Activated CD8-positive, alpha-beta memory T cell treated with anti-CD3 and anti-CD28 coated beads, Interleukin-2, amount 50 U/mL, for 24 hours (primary cell): ENCODE data around the gene ADRA2A.

Source experiments
- DNase-seq: peaks from one replicate; pipeline ENCODE4 v3.0.0-alpha.2; 2020; ENCODE audit errors: extremely low read depth

Gene ADRA2A

DNA sequence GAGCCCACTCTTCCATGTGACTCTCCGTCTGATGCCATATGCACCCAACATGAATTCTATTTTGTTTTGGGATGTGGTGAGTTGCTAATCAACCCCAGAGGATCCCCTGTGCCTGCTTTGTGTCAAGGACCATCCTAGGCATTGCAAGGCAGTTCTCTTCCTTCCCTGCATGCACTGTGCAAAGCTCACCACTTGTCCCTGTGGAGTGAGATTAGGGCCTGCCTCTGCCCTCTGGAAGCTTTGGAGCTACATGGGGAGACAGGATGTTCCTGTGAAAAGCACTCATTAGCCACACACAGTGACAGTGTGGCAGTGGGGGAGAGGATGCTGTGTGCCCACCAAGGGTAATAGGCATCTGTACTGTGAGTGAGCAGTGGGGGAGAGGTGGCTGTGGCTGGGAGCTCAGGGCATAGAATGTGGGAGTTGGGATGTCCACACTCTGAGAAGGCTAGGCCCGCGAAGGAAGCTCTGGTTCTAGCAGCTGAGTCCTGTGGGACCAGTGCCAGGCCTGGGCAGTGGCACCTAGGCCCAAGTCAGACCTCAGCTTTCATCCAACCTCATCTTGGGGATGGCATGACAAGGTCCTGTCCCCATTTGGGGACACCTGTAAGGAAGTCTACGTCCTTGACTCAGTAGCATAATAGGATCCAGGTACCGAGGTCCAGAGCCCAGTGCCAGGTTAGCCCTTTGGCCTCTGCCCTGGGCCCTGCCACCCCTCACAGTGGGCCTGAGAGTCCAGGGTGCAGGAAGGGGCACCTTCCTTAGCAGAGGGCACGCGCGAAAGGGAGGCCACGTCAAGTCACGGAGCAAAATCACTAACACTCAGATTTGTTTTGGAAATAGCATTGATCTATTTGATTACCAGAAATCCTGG, 6.6 kb downstream of the ADRA2A start:
- DNase-seq = no peak

DNA sequence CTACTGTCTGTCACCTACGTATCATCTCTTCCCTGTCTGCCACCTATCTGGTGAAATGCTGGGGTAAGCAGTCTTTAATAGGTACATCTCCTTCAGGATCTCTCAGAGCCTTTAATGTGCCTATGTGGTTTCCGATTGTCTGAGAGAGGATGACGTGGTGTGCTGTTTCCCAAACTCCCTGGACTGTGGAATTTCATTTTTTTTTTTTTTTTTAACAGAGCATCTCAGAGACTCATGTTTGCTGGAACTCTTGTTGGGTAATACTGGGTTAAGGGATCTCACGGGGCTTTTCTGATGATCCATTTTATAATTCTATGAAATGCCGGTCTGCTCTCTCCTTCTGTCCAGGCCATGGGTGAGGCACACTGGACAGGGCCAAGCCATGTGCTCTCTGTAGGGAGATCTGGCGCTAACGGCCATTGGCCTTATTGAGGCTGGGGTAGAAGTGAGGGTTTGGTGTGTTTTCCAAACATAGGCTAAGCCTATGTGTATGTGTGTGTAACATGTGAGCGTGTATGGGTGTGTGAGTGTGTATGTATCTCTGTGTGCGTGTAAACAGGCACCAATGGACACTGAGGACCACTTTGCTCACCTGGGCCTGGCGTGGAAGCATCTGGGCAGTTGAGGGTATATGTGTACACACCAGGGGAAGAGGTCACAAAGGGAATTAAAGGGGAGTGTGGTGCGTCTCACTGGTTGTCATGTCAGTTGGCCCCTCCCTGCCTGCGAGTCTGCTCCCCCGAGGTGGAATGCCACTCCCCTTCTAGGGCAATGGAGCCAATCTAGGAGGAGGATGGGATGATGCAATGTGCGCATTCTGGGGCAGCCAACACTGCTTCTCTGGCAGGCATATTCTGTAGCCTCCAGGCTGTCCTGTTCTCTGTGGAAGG, 7.8 kb downstream of the ADRA2A start:
- DNase-seq = no peak

DNA sequence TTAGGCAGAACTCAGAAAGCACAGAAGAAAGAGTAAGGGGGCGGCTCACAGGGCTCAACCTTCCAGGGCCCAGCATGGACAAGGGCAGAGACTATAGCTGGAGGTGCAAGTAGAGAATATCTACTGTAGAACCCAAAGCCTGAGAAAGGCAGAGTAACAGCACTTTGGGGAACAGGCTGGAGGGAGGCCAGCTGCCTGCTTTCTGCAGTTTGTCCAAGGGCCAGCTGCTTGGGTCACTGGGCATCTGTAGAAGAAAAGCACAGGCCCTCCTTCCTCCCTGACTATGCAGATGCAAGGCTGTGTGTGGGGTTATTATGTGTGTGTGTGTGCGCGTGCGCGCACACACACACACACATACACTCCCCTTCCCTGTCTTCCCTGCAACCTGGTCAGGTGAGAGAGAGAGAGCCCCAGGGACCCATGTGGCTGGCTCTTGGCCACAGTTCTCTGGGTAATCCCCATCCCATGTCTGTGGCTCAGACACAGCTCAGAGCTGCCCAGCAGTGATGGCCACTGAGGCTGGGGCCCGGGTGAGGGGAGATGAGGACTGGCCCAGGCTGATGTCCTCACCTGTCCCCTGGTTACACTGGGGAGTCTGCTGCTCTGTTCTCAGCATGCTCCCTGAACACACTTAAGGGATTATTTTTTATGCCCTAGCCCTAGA, 9.0 kb downstream of the ADRA2A start:
- no peak for DNase-seq

DNA sequence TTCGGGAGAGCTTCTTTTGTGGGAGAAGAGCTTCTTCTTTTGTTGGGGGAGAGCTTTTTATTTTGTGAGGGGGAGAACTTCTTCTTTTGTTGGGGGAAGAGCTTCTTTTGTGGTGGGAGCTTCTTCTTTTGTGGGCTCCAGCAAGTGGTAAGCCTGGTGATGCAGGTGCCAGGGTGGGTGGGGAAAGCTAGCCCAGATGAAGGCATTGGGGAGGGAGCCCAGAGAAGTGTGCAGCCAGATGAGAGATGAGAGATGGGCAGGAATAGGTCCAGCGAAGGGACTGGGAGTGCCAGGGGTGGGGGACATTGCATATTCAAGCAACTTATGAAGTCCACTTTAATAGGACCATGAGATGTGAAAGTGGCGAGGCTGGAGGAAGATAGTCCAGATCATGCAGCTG, 9.7 kb downstream of the ADRA2A start:
- no peak for DNase-seq

DNA sequence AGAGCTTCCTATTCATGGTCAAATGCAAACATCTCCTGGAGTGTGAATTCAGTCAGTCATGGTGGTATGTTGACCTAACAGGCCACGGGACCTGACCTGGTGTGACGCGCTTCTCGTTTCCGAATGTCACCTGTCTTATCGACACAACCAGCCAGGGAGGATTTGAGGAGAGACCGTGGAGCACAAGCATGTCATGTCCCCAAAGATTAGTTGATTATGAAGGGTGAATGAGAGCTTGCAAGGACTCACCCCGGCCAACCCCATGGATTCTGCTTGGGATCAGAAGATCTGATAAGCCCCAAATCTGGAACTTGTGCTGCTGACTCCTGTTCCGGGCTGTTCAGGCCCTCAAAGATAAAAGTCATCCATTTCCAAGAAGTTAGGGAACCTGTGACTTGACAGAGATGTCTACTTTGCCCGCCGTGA, 10.5 kb downstream of the ADRA2A start:
- no peak for DNase-seq

DNA sequence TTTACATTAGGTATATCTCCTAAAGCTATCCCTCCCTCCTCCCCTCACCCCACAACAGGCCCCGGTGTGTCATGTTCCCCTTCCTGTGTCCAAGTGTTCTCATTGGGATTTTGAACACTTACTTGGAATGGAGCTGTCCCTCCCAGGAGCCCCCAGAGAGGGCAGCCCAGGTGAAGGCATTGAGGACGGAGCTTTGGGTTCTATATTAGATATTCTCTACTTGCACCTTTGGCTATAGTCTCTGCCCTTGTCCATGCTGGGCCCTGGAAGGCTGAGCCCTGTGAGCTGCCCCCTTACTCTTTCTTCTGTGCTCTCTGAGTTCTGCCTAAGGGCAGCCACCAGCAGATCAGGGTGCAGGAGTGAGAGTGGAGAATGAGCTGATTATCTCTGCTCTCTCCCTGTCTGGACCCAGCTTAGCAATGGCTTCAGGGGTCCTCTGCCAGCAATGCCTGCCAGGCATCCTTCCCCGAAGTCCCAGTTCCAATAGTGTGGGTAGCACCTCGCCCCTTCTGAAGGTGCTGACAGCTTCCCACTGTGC, 11.2 kb downstream of the ADRA2A start:
- DNase-seq = no peak

DNA sequence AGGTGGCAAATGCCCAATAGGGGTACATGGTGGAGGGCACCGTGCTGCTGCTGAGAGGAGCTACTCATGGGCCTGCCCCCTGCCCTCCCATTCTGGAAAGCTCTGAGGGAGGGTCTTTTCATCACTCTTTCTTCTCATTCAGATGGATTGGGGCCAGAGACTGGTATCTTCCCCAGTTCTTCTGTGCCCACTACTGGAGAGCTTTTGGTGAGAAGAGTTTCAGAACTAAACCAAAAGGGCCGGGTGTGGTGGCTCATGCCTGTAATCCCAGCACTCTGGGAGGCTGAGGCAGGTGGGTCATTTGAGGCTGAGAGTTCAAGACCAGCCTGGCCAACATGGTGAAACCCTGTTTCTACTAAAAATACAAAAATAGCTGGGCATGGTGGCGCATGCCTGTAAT, 12.5 kb downstream of the ADRA2A start:
- no peak for DNase-seq

DNA sequence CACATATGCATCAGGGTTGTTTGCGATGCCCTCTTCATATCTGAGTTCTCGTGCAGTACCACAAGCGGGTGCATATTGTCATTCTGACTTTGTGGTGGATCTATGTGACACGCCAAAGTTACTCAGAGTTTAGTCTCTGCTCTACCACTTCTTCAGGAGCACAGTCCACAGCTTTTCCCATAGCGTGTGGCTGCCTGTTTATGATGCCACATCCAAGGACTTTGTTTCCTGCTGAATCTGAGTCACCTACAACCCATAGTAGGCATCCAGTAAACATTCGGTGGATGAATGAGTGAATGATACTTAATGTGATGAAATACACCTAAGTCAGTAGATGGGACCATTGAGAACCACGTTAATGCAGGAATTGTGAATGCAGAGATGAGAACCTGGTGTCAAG, 15.0 kb downstream of the ADRA2A start:
- DNase-seq = no peak

DNA sequence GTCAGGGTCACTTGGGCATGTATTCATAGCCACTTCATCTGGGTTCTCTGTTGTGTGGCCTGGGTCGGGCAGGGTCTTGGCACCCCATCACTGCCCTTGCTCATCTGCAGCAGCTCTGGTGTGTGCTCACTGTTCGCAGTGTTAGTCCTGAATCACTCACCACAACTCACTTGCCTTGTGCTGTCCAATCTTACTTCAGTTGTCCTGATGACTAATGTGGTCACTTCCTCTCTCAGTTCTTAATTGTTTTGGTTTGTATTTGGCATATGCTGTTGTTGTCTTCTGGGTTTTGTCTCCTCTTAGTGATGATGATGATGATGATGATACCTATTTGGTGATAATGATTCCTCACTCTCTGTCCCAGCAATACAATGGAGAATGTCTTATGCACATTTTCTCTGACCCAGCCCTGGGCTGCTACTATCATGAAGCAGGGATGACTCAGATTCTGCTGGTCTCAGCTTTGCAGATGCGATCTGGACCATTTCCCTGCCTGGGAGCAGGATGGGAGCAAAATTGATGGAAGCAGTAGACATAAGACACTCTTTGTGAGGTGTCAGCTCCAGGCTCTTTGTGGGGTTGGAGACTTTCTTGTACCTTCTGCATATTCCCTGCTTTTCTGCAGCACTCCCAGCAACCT, 17.0 kb downstream of the ADRA2A start:
- DNase-seq = no peak

DNA sequence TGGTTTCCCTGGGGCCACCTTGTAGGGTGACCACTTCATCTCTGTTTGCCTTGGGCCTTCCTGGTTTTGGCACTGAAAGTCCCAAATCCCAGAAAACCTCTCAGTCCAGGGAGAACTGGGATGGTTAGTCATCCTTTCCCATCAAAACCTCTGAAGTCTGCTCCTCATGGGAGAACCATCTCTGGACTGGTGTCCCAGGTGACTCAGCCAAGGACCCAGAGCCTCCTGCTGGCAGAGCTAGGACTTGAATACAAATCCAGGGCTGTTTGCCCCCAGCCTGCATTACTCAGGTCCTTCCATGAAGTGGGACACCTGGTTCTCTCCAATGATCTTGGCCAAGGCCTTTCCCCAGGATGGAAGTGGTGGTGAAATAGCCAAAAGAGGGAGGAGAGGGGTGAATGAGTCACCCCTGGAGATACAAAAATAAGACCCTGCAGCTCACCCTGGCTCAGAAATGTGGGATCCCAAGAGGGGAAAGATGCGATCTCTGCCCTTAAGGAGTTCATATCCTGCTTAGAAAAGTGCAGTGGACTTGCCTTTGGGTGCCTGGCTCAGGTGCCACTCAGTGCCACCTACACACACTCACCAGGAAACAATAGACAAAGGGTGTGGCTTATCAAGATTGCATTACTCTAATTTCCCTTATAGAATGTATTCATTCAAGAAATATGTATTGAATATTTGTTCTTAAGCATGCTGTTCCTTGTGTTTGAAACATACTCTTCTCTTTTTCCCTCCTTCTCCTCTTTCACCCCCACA, 22.0 kb downstream of the ADRA2A start:
- DNase-seq = no peak

DNA sequence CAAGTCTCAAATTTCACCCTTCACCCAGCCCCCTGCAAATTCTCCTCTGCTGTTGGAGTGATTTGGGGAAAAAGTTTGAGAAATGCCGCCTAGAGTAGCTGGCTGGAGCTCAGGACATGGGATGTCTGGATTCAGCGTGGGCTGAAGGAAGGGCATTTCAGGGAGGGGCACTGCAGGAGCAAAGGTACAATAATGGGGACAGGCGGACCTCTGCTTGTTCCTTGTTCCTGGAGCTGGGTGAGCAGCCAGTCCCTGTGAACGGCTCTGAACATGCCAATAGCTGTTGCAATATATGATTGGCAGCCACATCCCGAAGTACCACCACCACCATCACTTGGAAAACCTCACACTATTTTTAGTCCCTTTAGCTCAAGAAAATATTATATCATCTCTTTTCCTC, 23.4 kb downstream of the ADRA2A start:
- no peak for DNase-seq

DNA sequence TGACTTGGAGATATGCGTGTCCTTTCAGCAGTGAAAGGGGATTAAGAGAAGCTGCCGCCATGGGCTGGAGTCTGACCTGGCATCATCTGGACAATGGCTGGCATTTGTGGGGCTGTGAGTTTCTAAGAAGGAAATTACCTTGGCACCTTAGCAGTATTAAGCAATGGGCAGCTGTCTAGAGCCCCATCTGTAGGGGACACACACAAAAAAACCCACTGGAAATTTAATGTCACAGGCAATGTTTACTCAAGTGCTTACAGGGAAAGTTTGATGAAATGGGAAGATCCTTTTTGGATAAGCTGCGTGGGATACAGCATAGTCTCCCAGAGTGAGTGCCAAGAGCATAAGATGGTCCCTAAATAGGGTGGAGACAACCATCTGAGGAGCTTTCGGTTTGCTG, 25.0 kb downstream of the ADRA2A start:
- no peak for DNase-seq

DNA sequence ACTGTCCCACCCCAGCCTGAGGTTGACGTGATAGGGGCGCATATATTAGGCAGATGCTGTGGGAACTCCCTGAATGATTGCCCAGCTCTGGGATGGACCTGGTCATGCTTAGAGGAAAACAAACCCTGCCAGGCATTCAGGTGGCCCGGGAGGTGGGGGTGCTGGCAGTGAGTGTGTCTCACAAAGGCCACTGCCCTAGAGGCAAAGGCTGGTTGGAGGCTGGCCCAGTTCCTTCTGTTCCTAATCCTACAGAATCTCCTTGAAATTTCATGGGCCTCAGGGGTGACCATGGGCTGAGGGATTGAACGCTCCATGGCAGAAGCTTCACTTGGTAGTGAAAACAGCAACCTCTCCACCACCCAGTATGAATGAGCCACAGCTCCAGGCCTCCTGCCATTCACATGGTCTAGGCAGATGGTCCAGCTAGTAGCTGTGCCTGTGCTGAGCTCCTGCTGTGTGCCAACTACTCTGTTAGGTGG, 25.6 kb downstream of the ADRA2A start:
- DNase-seq = no peak

DNA sequence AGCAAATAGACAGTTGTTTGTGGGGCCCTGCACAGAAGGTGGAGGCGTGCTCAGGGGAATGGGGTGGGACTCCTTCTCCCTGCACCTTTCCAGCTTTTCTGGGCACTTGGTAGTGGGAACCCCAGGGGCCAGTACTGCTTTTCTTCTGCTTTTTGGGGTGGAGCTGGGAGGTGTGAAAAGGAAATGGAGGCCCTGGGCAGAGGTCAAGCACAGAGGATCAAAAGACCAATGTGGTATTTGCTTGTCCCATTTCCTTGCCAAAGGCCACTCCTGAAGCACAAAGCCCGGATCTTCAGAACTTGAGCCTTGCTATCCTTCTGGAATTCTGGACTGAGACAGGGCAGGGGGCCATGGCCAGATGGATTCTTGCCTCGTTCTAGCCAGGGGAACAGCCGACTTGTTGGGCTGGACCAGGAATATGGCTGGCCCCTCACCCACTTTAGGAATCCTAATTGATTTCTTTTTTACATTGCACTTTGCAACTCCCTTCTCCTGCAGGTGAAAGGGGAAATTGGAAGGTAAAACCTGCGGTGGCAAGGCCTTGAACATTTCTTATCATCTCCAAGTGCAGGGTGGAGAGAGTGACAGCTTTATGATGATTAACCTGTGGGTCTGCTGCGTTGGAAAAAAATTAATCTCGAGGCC, 26.5 kb downstream of the ADRA2A start:
- DNase-seq = no peak

DNA sequence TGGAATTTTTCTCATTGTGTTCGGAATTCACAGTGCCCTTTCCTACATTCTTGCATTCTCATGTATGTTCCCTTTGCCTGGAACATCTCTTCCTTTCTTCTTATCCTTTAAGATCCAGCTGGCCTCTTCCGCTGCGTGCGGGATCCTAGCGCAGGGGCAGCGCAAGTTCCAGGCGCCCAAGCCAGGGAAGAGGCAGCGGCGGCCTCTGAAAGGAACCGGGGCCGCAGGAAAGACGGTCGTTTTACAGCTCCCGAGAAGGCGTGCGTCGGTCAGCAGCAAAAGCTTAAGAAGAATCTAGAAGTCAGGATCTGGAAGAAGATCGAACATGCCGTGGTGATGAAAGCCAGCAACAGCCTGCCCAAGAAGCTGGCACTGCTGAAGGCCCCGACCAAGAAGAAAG, 28.0 kb downstream of the ADRA2A start:
- DNase-seq = no peak

DNA sequence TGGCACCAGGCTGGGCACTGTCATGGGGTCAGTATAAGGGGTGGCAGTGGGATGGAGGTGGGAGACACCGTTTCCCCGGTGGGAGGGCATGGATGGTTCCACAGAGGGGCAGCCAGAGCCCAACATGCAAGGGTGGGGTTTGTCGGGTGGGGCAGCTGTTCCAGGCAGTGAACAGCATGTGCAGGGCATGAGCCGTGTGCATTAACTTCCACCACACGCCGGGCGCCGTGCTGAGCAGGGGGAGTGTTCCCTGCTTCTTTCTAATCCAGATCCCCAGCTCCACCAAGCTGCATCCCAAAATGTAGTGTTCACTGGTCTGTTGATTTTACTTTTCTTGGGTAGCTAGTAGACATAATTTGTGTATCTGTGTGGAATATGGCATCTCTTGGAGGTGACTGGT, 29.3 kb downstream of the ADRA2A start:
- DNase-seq = no peak

DNA sequence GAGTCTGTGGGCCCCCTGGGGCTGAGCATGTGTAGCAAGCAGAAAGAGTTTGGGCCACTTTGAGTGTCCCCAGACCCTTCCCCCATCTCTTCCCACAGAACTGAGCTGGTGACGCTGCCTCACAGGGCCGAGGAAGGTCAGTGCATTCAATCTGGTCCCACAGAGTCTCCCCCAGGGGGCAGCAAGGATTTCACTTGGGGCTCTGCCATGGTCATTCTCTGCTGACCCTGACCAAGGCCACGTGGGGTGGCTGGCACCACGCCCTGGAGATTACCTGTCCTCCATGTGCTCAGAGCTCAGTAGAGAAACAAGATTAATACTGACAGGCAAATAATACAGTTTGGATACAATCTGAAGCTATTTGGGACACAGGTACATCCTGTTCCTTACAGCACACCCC, 30.2 kb downstream of the ADRA2A start:
- no peak for DNase-seq

DNA sequence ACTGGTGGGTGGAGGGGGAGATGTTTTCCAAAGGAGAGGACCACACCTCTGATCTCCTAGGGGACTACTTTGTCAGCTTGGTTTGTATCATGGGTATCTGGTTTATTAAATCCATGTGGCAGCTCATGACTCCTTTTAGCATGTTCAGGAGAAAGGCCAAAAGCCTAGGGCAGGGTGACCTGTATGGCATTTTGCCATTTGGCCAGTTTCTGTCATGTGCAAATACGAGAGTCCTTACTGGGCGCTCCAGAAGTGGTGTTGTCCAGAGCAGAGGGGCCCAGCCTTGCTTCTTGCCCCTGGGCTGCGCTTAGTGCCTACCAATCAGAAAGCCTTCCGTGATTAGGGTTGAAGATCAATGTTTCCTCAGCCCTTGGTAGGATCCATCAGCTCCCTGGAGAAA, 31.0 kb downstream of the ADRA2A start:
- no peak for DNase-seq

DNA sequence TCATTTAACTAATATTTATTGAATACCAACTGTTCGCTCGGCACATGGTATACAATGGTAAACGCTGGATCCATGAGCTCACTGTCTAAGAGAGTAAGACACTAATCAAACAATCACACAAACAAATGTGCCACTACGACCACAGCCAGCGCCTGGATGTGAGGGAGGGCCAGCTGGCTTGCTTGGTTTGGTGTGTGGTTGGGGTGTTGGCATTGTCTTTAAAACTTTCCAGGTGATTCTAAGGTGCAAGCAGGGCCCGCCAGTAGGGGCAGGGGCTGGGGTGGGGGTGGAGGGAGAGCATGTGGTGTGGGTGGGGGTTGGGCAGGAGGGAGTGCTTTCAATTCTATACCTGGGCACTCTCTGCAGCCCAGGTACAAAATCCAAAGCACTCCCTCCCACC, 31.6 kb downstream of the ADRA2A start:
- DNase-seq = no peak
